Measurements from ENCODE around the gene SGK2. TPM values are rescaled to one million over a fixed set of nuclear protein-coding genes. Genes with fewer than 3 reads are reported as not detected.

The SGK2 gene
- total and polyA plus RNA-seq, 2 experiments from 2014 or later = 0.42 TPM; not detected in 1

- Histone ChIP-seq H2AFZ (no peak overlapping the region), H3K4me3 (no peak overlapping the region), H3K36me3 (ENCODE audit: insufficient read depth) (no peaks in the 10 kb centered on the region), H3F3A (replicated peaks; ENCODE audit: low read depth) (no peaks in the 10 kb centered on the region), H3K4me2 (no peak overlapping the region), H3K9me2 (ENCODE audit: insufficient read depth) (no peaks in the 10 kb centered on the region; the same call in 1 of the 2 replicates), H3K79me2 (replicated peaks; ENCODE audit: insufficient read depth) (0 out of 2 replicates have a peak, but pooled peaks cover 2% of the 10 kb centered on the region), H3K27ac (ENCODE audit: low read depth) (no peak overlapping the region), H3K27me3 (ENCODE audit: insufficient read depth) (no peaks in the 10 kb centered on the region), H4K20me1 (replicated peaks; ENCODE audit: insufficient read depth) (no peaks in the 10 kb centered on the region), H3K4me1 (ENCODE audit: insufficient read depth) (no peaks in the 10 kb centered on the region)
- Mint-ChIP-seq H3K27me3 (ENCODE audit: insufficient read depth, low read depth, poor library complexity) (peaks cover 1% of the 10 kb centered on the region), H3K4me1 (no peaks in the 10 kb centered on the region), H3K4me3 (no peak overlapping the region), H3K36me3 (ENCODE audit: low read depth) (peaks cover 4% of the 10 kb centered on the region), H3K9me3 (no peaks in the 10 kb centered on the region; the same call in none of the 3 replicates), H3K27ac (no peak overlapping the region)
- no peak for DNase-seq (ENCODE audit: low spot score)
- TF ChIP-seq, protein P1, sequence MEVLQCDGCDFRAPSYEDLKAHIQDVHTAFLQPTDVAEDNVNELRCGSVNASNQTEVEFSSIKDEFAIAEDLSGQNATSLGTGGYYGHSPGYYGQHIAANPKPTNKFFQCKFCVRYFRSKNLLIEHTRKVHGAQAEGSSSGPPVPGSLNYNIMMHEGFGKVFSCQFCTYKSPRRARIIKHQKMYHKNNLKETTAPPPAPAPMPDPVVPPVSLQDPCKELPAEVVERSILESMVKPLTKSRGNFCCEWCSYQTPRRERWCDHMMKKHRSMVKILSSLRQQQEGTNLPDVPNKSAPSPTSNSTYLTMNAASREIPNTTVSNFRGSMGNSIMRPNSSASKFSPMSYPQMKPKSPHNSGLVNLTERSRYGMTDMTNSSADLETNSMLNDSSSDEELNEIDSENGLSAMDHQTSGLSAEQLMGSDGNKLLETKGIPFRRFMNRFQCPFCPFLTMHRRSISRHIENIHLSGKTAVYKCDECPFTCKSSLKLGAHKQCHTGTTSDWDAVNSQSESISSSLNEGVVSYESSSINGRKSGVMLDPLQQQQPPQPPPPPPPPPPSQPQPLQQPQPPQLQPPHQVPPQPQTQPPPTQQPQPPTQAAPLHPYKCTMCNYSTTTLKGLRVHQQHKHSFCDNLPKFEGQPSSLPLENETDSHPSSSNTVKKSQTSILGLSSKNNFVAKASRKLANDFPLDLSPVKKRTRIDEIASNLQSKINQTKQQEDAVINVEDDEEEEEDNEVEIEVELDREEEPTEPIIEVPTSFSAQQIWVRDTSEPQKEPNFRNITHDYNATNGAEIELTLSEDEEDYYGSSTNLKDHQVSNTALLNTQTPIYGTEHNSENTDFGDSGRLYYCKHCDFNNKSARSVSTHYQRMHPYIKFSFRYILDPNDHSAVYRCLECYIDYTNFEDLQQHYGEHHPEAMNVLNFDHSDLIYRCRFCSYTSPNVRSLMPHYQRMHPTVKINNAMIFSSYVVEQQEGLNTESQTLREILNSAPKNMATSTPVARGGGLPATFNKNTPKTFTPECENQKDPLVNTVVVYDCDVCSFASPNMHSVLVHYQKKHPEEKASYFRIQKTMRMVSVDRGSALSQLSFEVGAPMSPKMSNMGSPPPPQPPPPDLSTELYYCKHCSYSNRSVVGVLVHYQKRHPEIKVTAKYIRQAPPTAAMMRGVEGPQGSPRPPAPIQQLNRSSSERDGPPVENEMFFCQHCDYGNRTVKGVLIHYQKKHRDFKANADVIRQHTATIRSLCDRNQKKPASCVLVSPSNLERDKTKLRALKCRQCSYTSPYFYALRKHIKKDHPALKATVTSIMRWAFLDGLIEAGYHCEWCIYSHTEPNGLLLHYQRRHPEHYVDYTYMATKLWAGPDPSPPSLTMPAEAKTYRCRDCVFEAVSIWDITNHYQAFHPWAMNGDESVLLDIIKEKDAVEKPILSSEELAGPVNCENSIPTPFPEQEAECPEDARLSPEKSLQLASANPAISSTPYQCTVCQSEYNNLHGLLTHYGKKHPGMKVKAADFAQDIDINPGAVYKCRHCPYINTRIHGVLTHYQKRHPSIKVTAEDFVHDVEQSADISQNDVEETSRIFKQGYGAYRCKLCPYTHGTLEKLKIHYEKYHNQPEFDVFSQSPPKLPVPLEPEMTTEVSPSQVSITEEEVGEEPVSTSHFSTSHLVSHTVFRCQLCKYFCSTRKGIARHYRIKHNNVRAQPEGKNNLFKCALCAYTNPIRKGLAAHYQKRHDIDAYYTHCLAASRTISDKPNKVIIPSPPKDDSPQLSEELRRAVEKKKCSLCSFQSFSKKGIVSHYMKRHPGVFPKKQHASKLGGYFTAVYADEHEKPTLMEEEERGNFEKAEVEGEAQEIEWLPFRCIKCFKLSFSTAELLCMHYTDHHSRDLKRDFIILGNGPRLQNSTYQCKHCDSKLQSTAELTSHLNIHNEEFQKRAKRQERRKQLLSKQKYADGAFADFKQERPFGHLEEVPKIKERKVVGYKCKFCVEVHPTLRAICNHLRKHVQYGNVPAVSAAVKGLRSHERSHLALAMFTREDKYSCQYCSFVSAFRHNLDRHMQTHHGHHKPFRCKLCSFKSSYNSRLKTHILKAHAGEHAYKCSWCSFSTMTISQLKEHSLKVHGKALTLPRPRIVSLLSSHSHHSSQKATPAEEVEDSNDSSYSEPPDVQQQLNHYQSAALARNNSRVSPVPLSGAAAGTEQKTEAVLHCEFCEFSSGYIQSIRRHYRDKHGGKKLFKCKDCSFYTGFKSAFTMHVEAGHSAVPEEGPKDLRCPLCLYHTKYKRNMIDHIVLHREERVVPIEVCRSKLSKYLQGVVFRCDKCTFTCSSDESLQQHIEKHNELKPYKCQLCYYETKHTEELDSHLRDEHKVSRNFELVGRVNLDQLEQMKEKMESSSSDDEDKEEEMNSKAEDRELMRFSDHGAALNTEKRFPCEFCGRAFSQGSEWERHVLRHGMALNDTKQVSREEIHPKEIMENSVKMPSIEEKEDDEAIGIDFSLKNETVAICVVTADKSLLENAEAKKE (CRISPR knock-in tag; IDR thresholded peaks at IDR 0.05) = no peak
- TF ChIP-seq, protein P2, sequence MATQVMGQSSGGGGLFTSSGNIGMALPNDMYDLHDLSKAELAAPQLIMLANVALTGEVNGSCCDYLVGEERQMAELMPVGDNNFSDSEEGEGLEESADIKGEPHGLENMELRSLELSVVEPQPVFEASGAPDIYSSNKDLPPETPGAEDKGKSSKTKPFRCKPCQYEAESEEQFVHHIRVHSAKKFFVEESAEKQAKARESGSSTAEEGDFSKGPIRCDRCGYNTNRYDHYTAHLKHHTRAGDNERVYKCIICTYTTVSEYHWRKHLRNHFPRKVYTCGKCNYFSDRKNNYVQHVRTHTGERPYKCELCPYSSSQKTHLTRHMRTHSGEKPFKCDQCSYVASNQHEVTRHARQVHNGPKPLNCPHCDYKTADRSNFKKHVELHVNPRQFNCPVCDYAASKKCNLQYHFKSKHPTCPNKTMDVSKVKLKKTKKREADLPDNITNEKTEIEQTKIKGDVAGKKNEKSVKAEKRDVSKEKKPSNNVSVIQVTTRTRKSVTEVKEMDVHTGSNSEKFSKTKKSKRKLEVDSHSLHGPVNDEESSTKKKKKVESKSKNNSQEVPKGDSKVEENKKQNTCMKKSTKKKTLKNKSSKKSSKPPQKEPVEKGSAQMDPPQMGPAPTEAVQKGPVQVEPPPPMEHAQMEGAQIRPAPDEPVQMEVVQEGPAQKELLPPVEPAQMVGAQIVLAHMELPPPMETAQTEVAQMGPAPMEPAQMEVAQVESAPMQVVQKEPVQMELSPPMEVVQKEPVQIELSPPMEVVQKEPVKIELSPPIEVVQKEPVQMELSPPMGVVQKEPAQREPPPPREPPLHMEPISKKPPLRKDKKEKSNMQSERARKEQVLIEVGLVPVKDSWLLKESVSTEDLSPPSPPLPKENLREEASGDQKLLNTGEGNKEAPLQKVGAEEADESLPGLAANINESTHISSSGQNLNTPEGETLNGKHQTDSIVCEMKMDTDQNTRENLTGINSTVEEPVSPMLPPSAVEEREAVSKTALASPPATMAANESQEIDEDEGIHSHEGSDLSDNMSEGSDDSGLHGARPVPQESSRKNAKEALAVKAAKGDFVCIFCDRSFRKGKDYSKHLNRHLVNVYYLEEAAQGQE (IDR thresholded peaks at IDR 0.05; ENCODE audit: unreplicated experiment) = no peak
- TF ChIP-seq POLR2AphosphoS5 (IDR thresholded peaks at IDR 0.05; ENCODE audit: low read depth) = no peak
- TF ChIP-seq, protein P3, sequence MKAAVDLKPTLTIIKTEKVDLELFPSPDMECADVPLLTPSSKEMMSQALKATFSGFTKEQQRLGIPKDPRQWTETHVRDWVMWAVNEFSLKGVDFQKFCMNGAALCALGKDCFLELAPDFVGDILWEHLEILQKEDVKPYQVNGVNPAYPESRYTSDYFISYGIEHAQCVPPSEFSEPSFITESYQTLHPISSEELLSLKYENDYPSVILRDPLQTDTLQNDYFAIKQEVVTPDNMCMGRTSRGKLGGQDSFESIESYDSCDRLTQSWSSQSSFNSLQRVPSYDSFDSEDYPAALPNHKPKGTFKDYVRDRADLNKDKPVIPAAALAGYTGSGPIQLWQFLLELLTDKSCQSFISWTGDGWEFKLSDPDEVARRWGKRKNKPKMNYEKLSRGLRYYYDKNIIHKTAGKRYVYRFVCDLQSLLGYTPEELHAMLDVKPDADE (IDR thresholded peaks at IDR 0.05) = no peak
- no peak for TF ChIP-seq JUNB (IDR thresholded peaks at IDR 0.05; ENCODE audit: unreplicated experiment)
- TF ChIP-seq CTCF (conservative IDR thresholded peaks at IDR 0.05; ENCODE audit: low read depth in 2 of 2) = no peak
- no peak for TF ChIP-seq ZNF114 (CRISPR knock-in tag; IDR thresholded peaks at IDR 0.05)
- TF ChIP-seq EZH2 (IDR thresholded peaks at IDR 0.05; ENCODE audit: low read depth, unreplicated experiment) = no peak
- TF ChIP-seq CREB1 (CRISPR knock-in tag; IDR thresholded peaks at IDR 0.05; ENCODE audit: low read depth) = no peak
- TF ChIP-seq STAT1 (IDR thresholded peaks at IDR 0.05; ENCODE audit: unreplicated experiment) = no peak
- no peak for TF ChIP-seq ZNF331 (CRISPR knock-in tag; IDR thresholded peaks at IDR 0.05; ENCODE audit: low read depth)
- no peak for TF ChIP-seq NANOG (IDR thresholded peaks at IDR 0.05; ENCODE audit: borderline replicate concordance)
- no peak for TF ChIP-seq EZH2phosphoT487 (IDR thresholded peaks at IDR 0.05; ENCODE audit: unreplicated experiment)
- no peak for ATAC-seq
Observed at GRCh38 chr20:43525021-43525420, 33.8 kb upstream of the SGK2 start.

Data from GM23338 (cell line).